SK-N-MC (cell line): ENCODE data around the gene DGKD.

Experiments used
- EZH2 ChIP-seq: fragments of 200-600 bp; sonication (generic); IDR thresholded peaks from one replicate; pipeline ENCODE4 v1.6.1; 2017; ENCODE audit warnings: antibody characterized with exemption
- FOXP2 ChIP-seq: optimal IDR thresholded peaks from 2 replicates; pipeline ENCODE3; 2011; ENCODE audit warnings: mild to moderate bottlenecking, moderate library complexity; ENCODE audit not compliant: insufficient read depth; ENCODE audit errors: extremely low read length, control extremely low read depth
- POLR2AphosphoS5 ChIP-seq: IDR thresholded peaks from 2 replicates; pipeline ENCODE4 v1.6.1; 2012; ENCODE audit warnings: mild to moderate bottlenecking, low read depth, low read length, borderline replicate concordance

GRCh38 chr2:233329489-233330135 is 24.7 kb upstream of the DGKD start:
- peak; percentile 47; the same call in 1 of the 2 replicates for TF ChIP-seq POLR2AphosphoS5
- no peak for TF ChIP-seq EZH2
- no peak for TF ChIP-seq FOXP2
